NCI-H1417 treated with DMSO at 0.1 percent for 48 hours (cell line): ENCODE results near the gene SLC25A18.

Source experiments
- DNase-seq: peaks from one replicate; lab custom pipeline; 2025; lab: John Stamatoyannopoulos, UW

Gene SLC25A18

GRCh38 chr22:17570851-17571631 is 7.7 kb downstream of the SLC25A18 start:
- no peak for DNase-seq

DNA sequence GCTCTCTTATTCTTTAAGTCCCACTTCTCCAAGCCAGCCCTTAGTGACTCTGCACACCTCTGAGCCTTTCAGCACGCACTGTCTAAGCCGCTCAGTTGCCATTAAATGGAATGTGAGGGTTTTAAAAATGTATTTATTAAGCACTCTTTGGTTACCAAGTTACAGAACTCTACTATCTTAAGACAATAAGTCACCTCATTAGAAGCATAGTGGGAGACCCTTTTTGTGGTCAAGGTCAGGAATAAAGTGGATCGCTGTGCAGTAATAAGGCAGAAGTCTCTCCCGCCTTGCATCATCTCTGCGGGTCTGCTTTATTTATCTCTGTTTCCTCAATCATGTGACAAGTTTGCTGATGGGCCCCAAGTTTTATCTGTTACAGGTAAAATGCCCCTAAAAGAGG is 11.9 kb downstream of the SLC25A18 start:
- DNase-seq: no peak

DNA sequence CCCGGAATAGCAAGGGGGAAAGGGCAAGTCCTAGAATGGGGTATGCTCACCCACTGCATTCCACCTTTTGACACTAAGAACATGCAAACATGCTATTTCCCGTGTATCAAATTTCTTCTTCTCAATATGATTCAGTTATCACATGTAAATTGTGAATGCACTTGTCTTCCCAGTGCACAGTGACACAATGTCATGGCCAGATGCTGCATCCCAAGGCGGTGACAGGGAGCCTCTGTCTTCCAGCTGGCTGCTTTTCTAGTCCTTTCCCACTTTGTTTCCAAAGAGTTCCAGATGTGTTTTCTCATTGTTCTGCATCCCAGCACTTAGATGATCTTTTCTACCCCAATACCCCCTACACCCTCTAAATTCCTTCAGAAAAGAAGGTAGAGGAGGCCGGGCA is 12.4 kb downstream of the SLC25A18 start:
- DNase-seq: no peak

DNA sequence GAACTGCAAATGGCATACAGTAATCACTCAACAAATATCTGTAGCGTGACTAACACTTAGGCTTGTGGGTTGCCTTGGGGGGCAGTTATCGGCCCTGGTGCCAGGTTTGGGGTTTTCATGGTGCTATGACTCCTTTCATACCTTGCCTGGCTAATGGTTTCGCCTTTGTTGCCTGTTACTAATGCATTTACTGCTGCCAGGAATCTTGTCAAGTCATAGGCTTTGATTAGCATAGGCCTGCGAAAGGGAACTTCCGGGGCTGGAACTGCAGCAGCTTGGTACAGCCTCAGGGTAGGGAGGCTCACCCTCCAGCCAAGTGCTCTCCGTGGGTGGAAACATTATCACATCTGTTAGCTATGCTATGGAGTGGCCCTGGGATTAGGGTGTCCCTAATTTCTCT is 13.2 kb downstream of the SLC25A18 start:
- DNase-seq: no peak

DNA sequence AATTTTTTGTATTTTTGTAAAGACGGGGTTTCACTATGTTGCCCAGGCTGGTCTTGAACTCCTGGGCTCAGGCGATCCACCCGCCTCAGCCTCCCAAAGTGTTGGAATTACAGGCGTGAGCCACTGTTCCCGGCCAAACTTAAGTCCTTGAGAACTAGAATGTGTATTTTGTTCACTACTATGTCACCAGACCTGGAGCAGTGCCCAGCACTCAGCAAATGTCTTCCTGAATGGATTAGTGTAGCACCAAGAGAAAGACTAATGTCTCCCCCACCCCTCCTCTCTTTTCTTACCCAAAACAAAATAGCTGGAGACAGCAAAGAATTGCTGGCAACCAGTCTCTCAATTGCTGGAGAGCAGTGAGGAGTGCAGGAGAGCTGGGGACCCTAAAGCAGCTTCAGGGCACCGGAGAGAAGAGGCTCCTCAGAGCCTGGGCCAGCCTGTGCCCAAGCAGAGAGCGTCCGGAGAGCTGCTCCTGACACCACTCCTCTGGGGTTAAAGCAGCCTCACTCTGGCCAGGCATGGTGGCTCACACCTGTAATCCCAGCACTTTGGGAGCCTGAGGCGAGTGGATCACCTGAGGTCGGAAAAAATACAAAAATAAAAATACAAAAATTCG is 14.9 kb downstream of the SLC25A18 start:
- no peak for DNase-seq

GRCh38 chr22:17579535-17579981 is 16.3 kb downstream of the SLC25A18 start:
- no peak for DNase-seq

- DNase-seq: no peak
Measured at GRCh38 chr22:17580441-17581031, 17.2 kb downstream of the SLC25A18 start.

- no peak for DNase-seq
Measured at GRCh38 chr22:17581056-17581455, 17.8 kb downstream of the SLC25A18 start.

- DNase-seq: no peak
Measured at GRCh38 chr22:17581631-17582030, 18.3 kb downstream of the SLC25A18 start.

- DNase-seq: no peak
Measured at GRCh38 chr22:17583151-17583550, 19.9 kb downstream of the SLC25A18 start.

- no peak for DNase-seq
Measured at GRCh38 chr22:17586831-17587440, 23.6 kb downstream of the SLC25A18 start.

- no peak for DNase-seq
Measured at GRCh38 chr22:17587629-17588028, 24.3 kb downstream of the SLC25A18 start.

- DNase-seq: no peak
Measured at GRCh38 chr22:17588606-17589005, 25.3 kb downstream of the SLC25A18 start.

DNA sequence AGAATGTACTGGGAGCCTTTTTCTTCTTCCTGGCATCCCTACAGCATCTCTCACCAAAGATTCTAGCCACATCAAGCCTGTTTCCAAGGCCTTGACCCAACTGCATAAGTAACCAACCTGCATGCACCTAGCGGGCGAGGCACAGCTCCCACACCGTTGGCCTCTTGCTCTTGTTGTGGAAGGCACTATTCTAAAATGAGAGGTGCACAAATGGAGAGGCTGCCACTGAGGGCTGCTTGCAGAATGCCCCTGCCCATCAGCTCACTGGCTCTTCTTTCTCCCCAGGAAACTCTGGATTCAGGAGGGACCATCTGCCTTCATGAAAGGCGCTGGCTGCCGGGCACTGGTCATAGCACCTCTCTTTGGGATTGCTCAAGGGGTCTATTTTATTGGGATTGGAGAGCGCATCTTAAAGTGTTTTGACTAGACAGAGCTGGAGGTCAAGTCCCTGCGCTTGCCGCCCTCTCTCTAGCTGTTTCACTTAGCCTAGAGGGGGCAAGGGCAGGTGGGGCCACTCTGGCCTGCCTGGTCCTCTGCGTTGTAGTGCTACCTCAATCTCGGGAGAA is 26.6 kb downstream of the SLC25A18 start:
- DNase-seq: no peak

- DNase-seq: no peak
Measured at GRCh38 chr22:17590586-17590985, 27.3 kb downstream of the SLC25A18 start.

GRCh38 chr22:17592201-17592600 is 28.9 kb downstream of the SLC25A18 start:
- DNase-seq: no peak

DNA sequence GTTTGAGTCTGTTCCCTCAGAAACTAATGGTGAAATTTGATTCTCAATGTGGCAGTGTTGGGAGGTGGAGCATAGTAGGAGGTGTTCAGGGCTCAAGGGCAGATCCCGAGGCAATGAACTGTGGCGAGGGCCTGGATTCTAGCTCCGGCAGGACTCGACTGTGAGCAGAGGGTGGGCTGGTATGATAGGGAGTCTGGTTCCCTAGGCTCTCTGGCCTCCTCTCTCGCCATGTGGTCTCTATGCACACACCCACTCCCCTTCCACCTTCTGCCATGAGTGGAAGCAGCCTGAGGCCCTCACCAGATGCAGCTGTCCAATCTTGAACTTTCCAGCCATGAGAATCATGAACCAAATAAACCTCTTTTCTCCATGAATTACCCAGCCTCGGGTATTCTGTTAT is 32.9 kb downstream of the SLC25A18 start:
- DNase-seq: no peak

- DNase-seq: no peak
Measured at GRCh38 chr22:17597217-17597616, 33.9 kb downstream of the SLC25A18 start.

DNA sequence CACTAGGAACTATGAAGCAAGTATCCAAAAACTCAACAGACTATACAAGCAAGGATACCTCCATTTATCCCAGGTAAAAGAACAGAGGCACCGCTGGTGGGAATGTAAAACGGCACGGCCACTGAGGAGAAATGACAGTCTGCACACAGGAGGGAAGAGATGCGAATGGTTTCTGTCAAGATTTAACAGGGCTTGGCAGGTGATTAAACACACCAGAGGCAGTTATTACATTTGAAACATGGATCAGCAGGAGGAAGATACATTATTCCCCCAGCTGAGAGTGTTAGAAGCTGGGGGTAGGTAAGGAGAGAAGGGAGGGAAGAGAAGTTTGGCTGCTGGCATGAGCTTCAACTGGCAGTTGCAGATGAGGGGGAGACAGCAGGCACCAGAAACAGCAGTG is 35.0 kb downstream of the SLC25A18 start:
- no peak for DNase-seq

DNA sequence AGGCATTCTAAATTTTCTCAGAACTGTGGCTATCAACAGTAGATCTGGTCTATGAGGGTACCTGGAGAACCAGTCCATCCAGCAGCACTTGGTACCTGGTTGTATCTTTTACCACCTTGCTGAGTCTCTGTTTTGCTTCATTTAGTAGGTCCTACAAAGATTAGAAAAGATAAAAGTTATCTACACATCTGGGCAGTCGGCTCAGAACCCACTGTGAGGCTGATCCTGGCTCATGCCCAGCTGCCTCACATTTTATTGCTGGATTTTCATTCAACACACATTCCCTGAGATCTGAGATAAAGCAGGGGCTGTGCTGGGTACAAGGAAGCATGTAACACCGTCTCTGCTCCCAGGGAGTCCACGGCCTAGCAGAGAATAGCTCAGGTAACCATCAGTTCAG is 37.7 kb downstream of the SLC25A18 start:
- DNase-seq: no peak

DNA sequence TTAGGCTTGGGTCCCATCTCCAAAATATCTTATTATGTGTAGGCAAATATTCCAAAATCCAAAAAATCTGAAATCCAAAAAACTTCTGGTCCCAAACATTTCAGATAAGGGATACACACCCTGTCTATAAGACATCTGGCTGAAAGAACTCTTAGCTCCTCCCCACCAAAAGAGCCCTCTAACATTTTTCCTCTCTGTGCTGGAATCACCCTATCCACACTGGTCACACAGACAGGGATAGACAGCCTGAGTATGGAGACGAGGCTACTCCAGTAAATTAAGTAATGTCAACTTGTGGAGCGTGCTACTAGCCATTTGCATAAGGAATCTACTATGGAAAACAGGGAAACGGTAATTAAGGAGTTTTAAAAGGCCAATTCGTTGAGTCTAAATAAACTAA is 40.4 kb downstream of the SLC25A18 start:
- DNase-seq: no peak

DNA sequence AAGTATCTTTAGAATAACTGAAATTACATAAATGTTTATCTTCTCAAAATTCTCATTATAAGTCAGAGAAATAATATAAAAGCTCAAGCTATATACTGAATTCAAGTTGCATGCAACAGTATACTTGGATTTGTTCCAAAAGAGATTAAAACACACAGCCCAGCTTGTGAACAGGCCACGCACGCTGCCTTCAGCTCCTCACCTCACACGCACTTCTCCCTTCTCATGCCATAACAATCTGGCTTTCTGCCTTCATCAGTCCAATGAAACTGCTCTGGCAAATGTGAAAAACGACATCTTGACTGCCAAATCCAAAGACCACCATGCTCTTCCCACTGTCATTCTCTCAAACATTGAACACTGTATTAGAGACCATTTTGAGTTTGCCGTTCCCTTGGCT is 43.2 kb downstream of the SLC25A18 start:
- DNase-seq: no peak
